Stomach smooth muscle (tissue), 2 donors: ENCODE results near the gene TTC1.
A peak's percentile ranks its signal among the peaks of the same experiment; 100 is the strongest.

Experiments used
- H3K27ac ChIP-seq: one replicate; pipeline ENCODE4 v1.7.0; 2013; ENCODE audit warnings: mild to moderate bottlenecking, low read length, inconsistent platforms
- H3K27me3 ChIP-seq, 2 donors: one replicate each; pipeline ENCODE4 v1.7.0; 2013; ENCODE audit warnings: low read length in 2 of 2; ENCODE audit not compliant: insufficient read depth in 2 of 2, control insufficient read depth in 1 of 2
- H3K36me3 ChIP-seq, 2 donors: one replicate each; pipeline ENCODE4 v1.7.0; 2013; ENCODE audit warnings: low read length in 2 of 2; ENCODE audit not compliant: control insufficient read depth in 2 of 2, insufficient read depth in 2 of 2
- H3K4me1 ChIP-seq: one replicate; pipeline ENCODE4 v1.7.0; 2013; ENCODE audit warnings: low read length; ENCODE audit not compliant: control insufficient read depth, insufficient read depth
- H3K4me3 ChIP-seq, 2 donors: one replicate each; pipeline ENCODE4 v1.7.0; 2013; ENCODE audit warnings: low read length in 2 of 2
- H3K9ac ChIP-seq, 2 donors: one replicate each; pipeline ENCODE4 v1.7.0; 2013; ENCODE audit warnings: low read length in 2 of 2, mild to moderate bottlenecking in 1 of 2
- H3K9me3 ChIP-seq, 2 donors: one replicate each; pipeline ENCODE4 v1.7.0; 2013; ENCODE audit warnings: low read length in 2 of 2; ENCODE audit not compliant: control insufficient read depth in 2 of 2
- donor health status: healthy.
- donor health status: Pancreatic carcinoma.

Gene TTC1

GRCh38 chr5:159972538-159973362 is 36.2 kb upstream of the TTC1 start:
- Histone ChIP-seq H3K27me3 (peaks cover 21 to 33% of the 10 kb centered on the region in 2 donors), H3K4me3 (no peak overlapping the region), H3K27ac (no peak overlapping the region), H3K4me1 (peaks cover 6% of the 10 kb centered on the region), H3K9me3 (no peaks in the 10 kb centered on the region), H3K9ac (no peak overlapping the region), H3K36me3 (no peaks in the 10 kb centered on the region)

- Histone ChIP-seq H3K4me1 (peaks cover 6% of the 10 kb centered on the region), H3K36me3 (no peaks in the 10 kb centered on the region), H3K4me3 (no peak overlapping the region), H3K9me3 (no peaks in the 10 kb centered on the region), H3K27me3 (peaks cover 14 to 24% of the 10 kb centered on the region in 2 donors), H3K9ac (no peak overlapping the region), H3K27ac (no peak overlapping the region)
Observed at GRCh38 chr5:159975462-159976019, 33.4 kb upstream of the TTC1 start.

DNA sequence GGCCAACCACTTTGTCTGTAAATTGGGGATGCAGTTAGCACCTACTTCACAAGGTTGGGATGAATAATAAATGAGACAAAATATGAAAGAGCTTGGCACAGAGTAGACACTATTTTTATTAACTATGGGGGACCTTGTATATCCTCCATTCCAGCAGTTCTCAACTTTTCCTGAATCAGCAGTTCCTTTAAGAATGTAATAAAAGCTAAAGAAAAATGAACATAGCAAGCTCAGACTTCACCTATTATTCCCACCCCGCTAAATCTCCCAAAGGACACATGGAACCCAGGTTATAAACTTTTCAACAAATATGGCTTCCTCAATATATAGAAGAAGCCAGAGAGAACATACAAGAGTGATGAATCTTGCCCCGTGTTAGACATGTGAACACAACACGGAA is 32.0 kb upstream of the TTC1 start:
- no peaks in the 10 kb centered on the region for H3K36me3 ChIP-seq
- H3K4me3 ChIP-seq = no peak overlapping the region
- no peak overlapping the region for H3K9ac ChIP-seq
- no peak overlapping the region for H3K27ac ChIP-seq
- H3K9me3 ChIP-seq = no peaks in the 10 kb centered on the region
- H3K27me3 ChIP-seq = peaks cover 7 to 12% of the 10 kb centered on the region in 2 donors
- peaks cover 6% of the 10 kb centered on the region for H3K4me1 ChIP-seq

- no peaks in the 10 kb centered on the region for H3K36me3 ChIP-seq
- H3K9me3 ChIP-seq = no peaks in the 10 kb centered on the region
- peaks cover 2 to 3% of the 10 kb centered on the region in 2 donors for H3K27me3 ChIP-seq
- no peak overlapping the region for H3K4me3 ChIP-seq
- H3K9ac ChIP-seq = no peak overlapping the region
- peaks cover 4% of the 10 kb centered on the region for H3K4me1 ChIP-seq
- H3K27ac ChIP-seq = no peak overlapping the region
Observed at GRCh38 chr5:159978358-159978757, 30.6 kb upstream of the TTC1 start.

DNA sequence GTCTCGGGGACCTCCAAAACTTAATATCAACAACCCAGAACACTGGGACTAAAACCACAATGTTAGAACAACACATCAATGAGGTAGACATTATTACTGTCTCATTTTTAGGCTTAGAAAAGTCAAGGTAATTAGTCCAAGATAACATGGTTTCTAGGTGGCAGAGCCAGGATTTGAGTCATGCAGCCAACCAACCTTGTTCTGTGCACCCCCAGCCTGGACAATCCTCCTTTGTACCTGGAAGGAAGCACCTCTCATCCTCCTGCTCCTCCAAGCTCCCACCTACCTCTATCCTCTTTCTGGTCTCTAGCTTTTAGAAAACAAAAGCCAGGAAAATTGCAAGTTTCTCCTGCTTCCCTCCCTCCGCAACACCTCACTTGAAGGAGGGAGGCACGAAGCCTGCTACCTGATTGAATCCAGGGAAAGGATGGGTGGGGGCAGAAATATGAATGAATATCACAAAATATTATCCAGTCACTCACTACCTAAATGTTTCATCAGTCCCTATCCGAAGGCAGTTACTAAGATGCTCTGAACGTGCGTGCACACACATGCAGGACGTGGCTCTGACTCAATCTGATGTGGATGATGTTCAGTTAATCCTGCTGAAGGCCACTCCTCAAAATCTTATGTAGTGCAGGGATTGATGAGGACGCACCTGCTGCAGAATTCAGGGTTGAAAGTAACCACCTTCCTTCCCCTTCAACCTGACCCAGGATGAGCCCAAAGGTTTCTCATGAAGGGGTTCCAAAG is 26.3 kb upstream of the TTC1 start:
- H3K9ac ChIP-seq = no peak overlapping the region

GRCh38 chr5:159987031-159987674 is 21.8 kb upstream of the TTC1 start:
- Histone ChIP-seq H3K9ac (no peak overlapping the region), H3K9me3 (no peaks in the 10 kb centered on the region), H3K36me3 (no peaks in the 10 kb centered on the region), H3K4me3 (peak overlapping the region; percentile 12 to 64), H3K4me1 (peaks cover 2% of the 10 kb centered on the region), H3K27me3 (peaks cover 16% of the 10 kb centered on the region in 2 donors), H3K27ac (no peak overlapping the region)

More for the DNA sequence above, 26.3 kb upstream of the TTC1 start:
- Histone ChIP-seq H3K4me3 (no peak overlapping the region), H3K27ac (no peak overlapping the region), H3K36me3 (no peaks in the 10 kb centered on the region), H3K9me3 (no peaks in the 10 kb centered on the region), H3K27me3 (peaks cover 7% of the 10 kb centered on the region in 2 donors), H3K4me1 (peaks cover 2% of the 10 kb centered on the region)

GRCh38 chr5:159990506-159990905 is 18.4 kb upstream of the TTC1 start:
- Histone ChIP-seq H3K4me1 (peaks cover 2% of the 10 kb centered on the region), H3K27ac (no peak overlapping the region), H3K9ac (no peak overlapping the region), H3K9me3 (peaks cover 6% of the 10 kb centered on the region in 2 donors), H3K36me3 (no peaks in the 10 kb centered on the region), H3K27me3 (peaks cover 14 to 16% of the 10 kb centered on the region in 2 donors), H3K4me3 (no peak overlapping the region)

DNA sequence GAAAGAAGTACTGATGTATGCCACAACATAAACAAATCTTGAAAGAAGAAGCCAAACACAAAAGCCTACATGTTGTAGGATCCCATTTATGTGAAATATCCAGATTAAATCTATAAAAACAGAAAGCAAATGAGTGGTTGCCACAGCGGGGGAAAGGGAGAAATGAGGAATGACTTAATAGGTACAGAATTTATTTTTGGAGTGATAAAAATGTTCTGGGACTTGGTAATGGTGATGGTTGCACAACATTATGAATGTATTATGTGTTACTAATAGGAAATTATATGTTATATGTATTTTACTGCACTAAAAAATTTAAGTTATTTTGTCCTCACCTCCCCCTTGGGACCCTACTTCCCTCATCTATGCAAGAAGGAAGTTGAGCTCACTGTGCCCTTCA is 16.4 kb upstream of the TTC1 start:
- H3K4me3 ChIP-seq = no peak overlapping the region
- no peaks in the 10 kb centered on the region for H3K4me1 ChIP-seq
- no peaks in the 10 kb centered on the region for H3K36me3 ChIP-seq

GRCh38 chr5:159993194-159993593 is 15.7 kb upstream of the TTC1 start:
- Histone ChIP-seq H3K36me3 (no peaks in the 10 kb centered on the region), H3K4me3 (no peak overlapping the region), H3K9me3 (peaks cover 6% of the 10 kb centered on the region in 2 donors), H3K27ac (no peak overlapping the region), H3K4me1 (no peaks in the 10 kb centered on the region), H3K9ac (no peak overlapping the region), H3K27me3 (peaks cover 4 to 8% of the 10 kb centered on the region in 2 donors)

More for the DNA sequence above, 16.4 kb upstream of the TTC1 start:
- Histone ChIP-seq H3K9me3 (peaks cover 6% of the 10 kb centered on the region in 2 donors), H3K27ac (no peak overlapping the region), H3K27me3 (peaks cover 9% of the 10 kb centered on the region in 2 donors), H3K9ac (no peak overlapping the region)

- H3K9ac ChIP-seq = no peak overlapping the region
- peaks cover 2 to 3% of the 10 kb centered on the region in 2 donors for H3K27me3 ChIP-seq
- H3K4me3 ChIP-seq = no peak overlapping the region
- H3K27ac ChIP-seq = no peak overlapping the region
- no peaks in the 10 kb centered on the region for H3K36me3 ChIP-seq
- H3K9me3 ChIP-seq = peaks cover 6% of the 10 kb centered on the region in 2 donors
- H3K4me1 ChIP-seq = no peaks in the 10 kb centered on the region
Observed at GRCh38 chr5:159995907-159996306, 13.0 kb upstream of the TTC1 start.
